Measurements from ENCODE around the gene PTPRN2. TPM values are rescaled to one million over a fixed set of nuclear protein-coding genes. Genes with fewer than 3 reads are reported as not detected.
A peak's percentile ranks its signal among the peaks of the same experiment; 100 is the strongest.

Gene PTPRN2
- total and polyA plus RNA-seq, 9 of the 15 experiments (the other 6 are each of a cell fraction or from before 2014, with no cell fraction given) = not detected

- ATAC-seq (peak; percentile 45; the same call in 1 of the 3 replicates), DNase-seq (ENCODE audit: extremely low read depth in 1 of 4, low spot score in 3 of 4) (peak in 1 of 4 experiments; percentile 10), FAIRE-seq (peak; percentile 52)
- no TSS peak for BruUV-seq (replicated peaks)
- Histone ChIP-seq H3K27ac (ENCODE audit: extremely low read depth, low read depth, low read length) (no peak overlapping the region), H3K4me2 (ENCODE audit: insufficient read depth, low read length) (no peak overlapping the region), H3K4me1 (replicated peaks in 1 of 2; ENCODE audit: control insufficient read depth in 2 of 2, insufficient read depth in 2 of 2, low read length in 2 of 2) (no peaks in the 10 kb centered on the region), H3K9ac (ENCODE audit: insufficient read depth in 1 of 2, low read depth in 2 of 2, low read length in 2 of 2) (no peak overlapping the region), H3K4me3 (no peak overlapping the region), H3K27me3 (ENCODE audit: control insufficient read depth in 2 of 2, insufficient read depth in 2 of 2, low read length in 2 of 2) (no peaks in the 10 kb centered on the region; a peak in 1 of 5 replicates), H4K20me1 (replicated peaks; ENCODE audit: control insufficient read depth, insufficient read depth, low read length) (no peaks in the 10 kb centered on the region), H3K9me3 (replicated peaks; ENCODE audit: control insufficient read depth, insufficient read depth, low read depth, low read length) (no peaks in the 10 kb centered on the region), H3K9me1 (ENCODE audit: control insufficient read depth, insufficient read depth, low read length) (no peaks in the 10 kb centered on the region), H3K36me3 (ENCODE audit: control insufficient read depth, insufficient read depth, low read length) (no peaks in the 10 kb centered on the region), H2AFZ (ENCODE audit: low read depth, low read length) (no peak overlapping the region), H3K79me2 (ENCODE audit: control insufficient read depth, insufficient read depth, low read length) (no peaks in the 10 kb centered on the region)
- ChIA-PET POLR2A (no interaction called here), CTCF (ENCODE audit: low intra/inter-chr PET ratio) (no interaction called here)
- intact Hi-C loops (cut with micrococcal nuclease) = no loop called here
- in situ Hi-C loops (cut with MboI) = no loop called here
- 0% methylated on average over 2 of the region's 2 CpGs for WGBS (ENCODE audit: insufficient coverage, low coverage, missing lambda C conversion rate)
- no peak for TF ChIP-seq ZNF507 (tag; conservative IDR thresholded peaks at IDR 0.05)
- TF ChIP-seq CTCF (IDR thresholded peaks at IDR 0.05 in 2 of 3, conservative IDR thresholded peaks at IDR 0.05 in 1 of 3; ENCODE audit: insufficient read depth in 2 of 3, low read depth in 1 of 3, low read length in 3 of 3) = peak; percentile 19 to 48 (median 31); a peak in 3 of 6 replicates
- TF ChIP-seq EWSR1 (IDR thresholded peaks at IDR 0.05; ENCODE audit: borderline replicate concordance, low read depth, partially characterized antibody) = no peak
- TF ChIP-seq SRF (CRISPR knock-in tag; IDR thresholded peaks at IDR 0.05) = no peak
- no peak for TF ChIP-seq ZNF449 (CRISPR knock-in tag; IDR thresholded peaks at IDR 0.05)
- TF ChIP-seq ZNF586 (CRISPR knock-in tag; conservative IDR thresholded peaks at IDR 0.05) = no peak
- TF ChIP-seq REST (IDR thresholded peaks at IDR 0.05; ENCODE audit: borderline replicate concordance) = peak; percentile 31; the same call in 1 of the 2 replicates
- TF ChIP-seq REST (CRISPR knock-in tag; IDR thresholded peaks at IDR 0.05; ENCODE audit: low read depth) = no peak
- TF ChIP-seq HINFP (tag; conservative IDR thresholded peaks at IDR 0.05; ENCODE audit: low read depth) = no peak
Measured at GRCh38 chr7:158228986-158229385, 358.6 kb downstream of the PTPRN2 start.
